ENCODE results near the gene DLST.

Gene DLST

GRCh38 chr14:74861734-74862090 lies 20.0 kb upstream of the DLST start:
- no peak for DNase-seq

GRCh38 chr14:74863274-74863673 lies 18.4 kb upstream of the DLST start:
- no peak for DNase-seq

GRCh38 chr14:74864198-74864597 lies 17.5 kb upstream of the DLST start:
- DNase-seq = no peak

GRCh38 chr14:74865156-74865555 lies 16.6 kb upstream of the DLST start:
- DNase-seq = no peak

GRCh38 chr14:74866708-74867389 lies 14.9 kb upstream of the DLST start:
- no peak for DNase-seq

GRCh38 chr14:74867673-74868072 lies 14.0 kb upstream of the DLST start:
- DNase-seq = no peak

- no peak for DNase-seq
These were observed 13.0 kb upstream of the DLST start for GRCh38 chr14:74868739-74869138.

GRCh38 chr14:74871819-74872218 lies 9.9 kb upstream of the DLST start:
- DNase-seq = no peak

GRCh38 chr14:74875204-74875603 lies 6.5 kb upstream of the DLST start:
- DNase-seq = no peak

- DNase-seq = no peak
These were observed 5.5 kb upstream of the DLST start, which contains the start of gene PROX2 for GRCh38 chr14:74875941-74876913. TSS of gene PROX2 (minus strand) at chr14:74876145. CDS start at chr14:74863834, 12,311 bp downstream.

- no peak for DNase-seq
These were observed 2.1 kb upstream of the DLST start for GRCh38 chr14:74879427-74880182.

- DNase-seq = no peak
These were observed 596 bp downstream of the DLST start for GRCh38 chr14:74882103-74882920.

GRCh38 chr14:74886001-74886400 lies 4.3 kb downstream of the DLST start:
- DNase-seq = no peak

GRCh38 chr14:74888164-74889158 lies 6.7 kb downstream of the DLST start:
- no peak for DNase-seq

- DNase-seq = no peak
These were observed 8.5 kb downstream of the DLST start for GRCh38 chr14:74890262-74890661.

- no peak for DNase-seq
These were observed 10.2 kb downstream of the DLST start for GRCh38 chr14:74891870-74892269.

- no peak for DNase-seq
These were observed 11.0 kb downstream of the DLST start for GRCh38 chr14:74892745-74893144.

- DNase-seq = no peak
These were observed 11.9 kb downstream of the DLST start for GRCh38 chr14:74893614-74894091.

GRCh38 chr14:74896400-74896799 lies 14.7 kb downstream of the DLST start:
- no peak for DNase-seq

GRCh38 chr14:74897642-74898041 lies 15.9 kb downstream of the DLST start:
- no peak for DNase-seq

- DNase-seq = no peak
These were observed 16.4 kb downstream of the DLST start for GRCh38 chr14:74898083-74898482.

Data from NCI-H1092 (cell line).